GM19468 (cell line): Measurements from ENCODE around the gene NDUFAF2.

Source experiments
- ATAC-seq: cut with Tn5 transposase; IDR thresholded peaks from one replicate; pipeline ENCODE4 v1.9.1; 2021; ENCODE audit warnings: mild to moderate bottlenecking, moderate library complexity, moderate number of reproducible peaks; ENCODE audit not compliant: unreplicated experiment; ENCODE audit errors: extremely low read depth

Gene NDUFAF2

DNA sequence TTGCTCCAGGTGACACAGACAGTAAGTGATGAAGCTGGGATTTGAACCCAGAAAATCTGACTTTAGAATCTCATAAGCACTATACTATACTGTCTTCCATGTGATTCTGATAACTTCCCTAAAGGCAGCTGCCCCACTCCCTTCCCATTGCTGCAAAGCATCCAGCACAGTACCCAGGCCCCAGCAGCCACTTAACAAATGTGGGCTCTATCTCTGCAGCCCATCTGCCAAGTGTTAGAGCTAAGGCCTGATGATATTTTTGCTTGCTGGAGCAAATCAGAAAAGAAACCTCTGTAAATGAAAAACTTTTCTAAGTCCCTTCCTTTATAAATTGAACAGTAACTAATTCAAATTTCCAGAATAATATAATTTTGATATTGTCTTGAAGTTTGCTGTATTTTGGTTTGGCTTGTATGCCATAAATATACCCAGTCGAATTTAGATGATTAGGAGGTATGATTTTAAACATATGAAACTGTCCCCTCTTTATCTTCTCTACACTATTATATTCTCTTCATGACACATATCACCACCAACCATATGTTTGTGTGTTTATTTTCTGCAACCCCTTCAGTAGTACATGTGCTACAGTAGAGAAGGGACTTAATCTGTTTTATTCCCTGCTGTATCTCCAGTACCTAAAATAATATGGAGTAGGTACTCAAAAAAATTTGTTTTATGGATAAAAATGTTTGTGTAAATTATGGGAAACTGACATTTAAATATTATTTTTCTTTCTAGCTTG, 153.4 kb downstream of the NDUFAF2 start:
- no peak for ATAC-seq

DNA sequence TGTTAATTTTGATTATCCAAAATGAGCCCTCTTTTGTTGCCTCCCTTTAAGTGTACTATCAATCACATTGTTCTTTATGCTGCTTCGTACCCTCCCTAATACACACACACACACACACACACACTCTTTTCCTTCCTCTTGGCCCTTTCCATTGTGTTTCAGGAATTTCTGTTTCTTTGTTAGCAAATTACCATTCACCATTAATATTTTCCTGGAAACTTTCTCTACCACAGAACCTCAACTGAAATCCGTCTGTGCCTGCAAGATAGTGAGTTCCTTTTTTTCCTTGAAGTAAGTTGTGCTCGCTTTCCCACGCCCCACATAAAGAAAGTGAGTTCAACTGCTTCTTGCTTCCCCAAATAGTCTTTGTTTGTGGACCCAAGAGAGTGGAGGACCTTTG, 155.4 kb downstream of the NDUFAF2 start:
- no peak for ATAC-seq

- ATAC-seq = no peak
Measured at GRCh38 chr5:61114441-61114840, 169.4 kb downstream of the NDUFAF2 start.

DNA sequence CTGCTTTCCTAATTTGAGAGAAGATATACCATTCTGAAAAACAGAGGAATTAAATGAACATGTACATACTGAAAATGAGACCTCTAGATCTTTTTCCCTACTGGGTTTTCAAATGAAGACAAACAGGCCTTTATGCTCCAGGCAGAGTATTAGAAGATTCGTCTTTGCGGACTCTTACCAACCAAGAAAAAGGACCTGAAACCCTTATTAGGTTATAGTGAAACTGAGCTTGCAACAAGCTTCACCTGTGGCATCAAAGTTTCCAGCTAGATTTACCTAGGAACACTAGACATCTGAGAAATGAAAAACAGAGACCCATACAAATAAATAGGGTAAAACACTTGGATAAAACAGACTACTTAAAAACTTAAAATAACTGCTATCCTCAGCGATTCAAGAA, 171.0 kb downstream of the NDUFAF2 start:
- no peak for ATAC-seq

- ATAC-seq = no peak
Measured at GRCh38 chr5:61119066-61119465, 174.1 kb downstream of the NDUFAF2 start.

DNA sequence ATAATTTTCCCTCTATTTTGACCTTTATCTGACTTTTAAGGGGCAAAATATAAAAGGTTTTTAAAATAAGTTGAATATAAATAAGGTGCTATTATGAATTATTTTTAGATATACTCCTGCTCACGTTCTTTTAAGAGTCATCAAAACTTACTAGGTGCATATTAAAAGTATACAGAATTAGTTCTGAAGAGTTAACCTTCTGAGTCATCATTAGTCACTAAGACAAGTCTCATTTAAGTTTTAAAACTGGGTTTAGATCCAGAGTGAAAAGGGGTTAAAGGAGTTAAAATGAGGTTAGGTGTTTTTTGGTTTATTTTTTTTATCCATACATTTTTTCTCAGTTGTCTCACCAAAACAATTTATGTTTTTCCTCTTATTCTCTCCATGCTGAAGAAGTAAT, 175.5 kb downstream of the NDUFAF2 start:
- no peak for ATAC-seq

DNA sequence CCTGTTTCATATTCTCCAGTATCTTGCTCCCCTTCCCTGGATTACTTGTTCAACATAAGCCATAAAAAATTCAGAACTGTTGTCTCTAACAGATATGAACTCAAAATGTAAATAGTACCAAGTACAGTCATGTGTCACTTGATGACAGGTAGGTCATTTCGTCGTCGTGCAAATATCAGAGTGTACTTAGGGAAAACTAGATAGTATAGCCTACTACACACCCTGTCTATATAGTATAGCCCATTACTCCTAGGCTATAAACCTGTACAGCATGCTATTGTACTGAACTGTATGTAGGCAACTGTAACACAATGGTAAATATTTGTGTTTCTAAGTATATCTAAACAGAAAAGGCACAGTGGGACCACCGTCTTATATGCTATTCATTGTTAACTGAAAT, 178.1 kb downstream of the NDUFAF2 start:
- ATAC-seq = no peak

DNA sequence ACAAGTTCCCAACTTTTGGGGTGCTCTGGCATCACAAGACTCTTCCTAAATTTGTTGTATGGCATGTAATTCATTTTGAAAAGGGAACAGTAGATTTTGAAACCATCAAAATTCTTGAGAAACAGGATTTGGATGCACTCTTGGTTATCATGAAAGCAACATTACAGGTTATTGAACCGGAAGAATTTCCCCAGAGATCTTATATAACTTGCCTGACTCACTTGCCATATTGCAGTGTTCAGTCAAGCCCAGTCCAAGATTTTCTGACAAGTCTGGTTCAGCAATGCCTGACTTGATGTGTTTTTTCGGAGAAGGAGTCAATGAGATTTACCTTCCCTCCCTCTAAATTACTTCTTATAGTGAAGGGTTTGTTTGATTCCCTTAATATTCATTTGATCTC, 185.3 kb downstream of the NDUFAF2 start:
- ATAC-seq = no peak

DNA sequence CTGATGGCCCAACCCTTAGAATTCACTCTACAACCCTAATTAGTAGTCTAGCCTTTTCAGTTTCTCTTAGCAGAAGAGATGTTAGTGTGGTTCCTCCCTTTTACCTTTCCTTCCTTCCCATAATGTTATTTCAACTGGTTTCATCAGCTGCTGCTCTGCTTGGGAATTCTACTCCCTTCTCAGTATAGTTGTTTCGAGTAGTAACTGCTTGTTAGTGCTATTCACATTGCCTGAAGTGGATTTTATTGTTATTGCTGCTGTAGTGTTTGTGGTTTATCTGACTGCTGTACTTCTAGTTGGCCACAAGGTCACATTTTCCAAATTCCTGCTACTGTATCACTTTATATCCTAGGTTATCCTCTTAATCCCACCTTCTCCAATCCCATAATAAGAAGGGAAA, 187.6 kb downstream of the NDUFAF2 start:
- ATAC-seq = no peak

GRCh38 chr5:61137835-61138234, 192.8 kb downstream of the NDUFAF2 start:
- ATAC-seq = no peak

- no peak for ATAC-seq
Measured at GRCh38 chr5:61139094-61139873, 194.3 kb downstream of the NDUFAF2 start.

DNA sequence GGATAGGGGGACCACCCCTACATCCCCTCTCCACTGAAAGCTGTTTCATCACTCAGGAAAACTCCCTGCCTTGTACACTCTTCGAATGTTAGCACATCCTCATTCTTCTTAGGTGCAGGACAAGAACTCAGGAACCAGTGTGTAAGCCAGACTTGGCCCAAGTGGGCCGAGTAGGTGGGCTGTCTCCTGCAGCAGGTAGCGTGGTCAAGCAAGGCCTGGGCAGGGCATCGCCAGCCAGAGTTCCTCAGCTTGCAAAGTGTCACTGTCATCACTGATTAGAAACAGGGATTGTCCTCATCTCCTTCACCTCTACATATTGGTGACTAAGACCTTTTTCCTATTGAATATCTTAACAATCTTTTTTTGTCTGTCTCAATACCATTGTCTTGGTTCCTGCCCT, 194.9 kb downstream of the NDUFAF2 start:
- no peak for ATAC-seq

- ATAC-seq = no peak
Measured at GRCh38 chr5:61141801-61142200, 196.8 kb downstream of the NDUFAF2 start.

GRCh38 chr5:61142391-61142790, 197.4 kb downstream of the NDUFAF2 start:
- no peak for ATAC-seq

- no peak for ATAC-seq
Measured at GRCh38 chr5:61142811-61143210, 197.8 kb downstream of the NDUFAF2 start.

DNA sequence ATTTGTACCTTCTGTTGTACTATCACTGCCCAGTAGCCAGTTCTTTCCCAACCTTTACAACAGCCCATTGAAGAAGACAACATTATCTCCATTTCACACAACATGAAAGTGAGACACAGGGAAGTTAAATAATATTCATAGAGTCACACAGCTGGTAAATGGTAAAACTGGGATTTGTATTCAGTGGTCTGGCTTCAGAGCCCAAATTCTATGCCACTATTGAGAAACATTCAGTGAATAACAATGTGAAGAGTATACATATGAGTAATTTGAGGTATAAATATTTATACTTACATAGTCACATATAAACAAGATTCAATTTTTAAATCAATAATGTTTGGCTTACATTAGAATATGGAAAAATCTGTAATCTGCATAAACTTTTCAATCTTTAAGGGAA, 203.5 kb downstream of the NDUFAF2 start:
- no peak for ATAC-seq

DNA sequence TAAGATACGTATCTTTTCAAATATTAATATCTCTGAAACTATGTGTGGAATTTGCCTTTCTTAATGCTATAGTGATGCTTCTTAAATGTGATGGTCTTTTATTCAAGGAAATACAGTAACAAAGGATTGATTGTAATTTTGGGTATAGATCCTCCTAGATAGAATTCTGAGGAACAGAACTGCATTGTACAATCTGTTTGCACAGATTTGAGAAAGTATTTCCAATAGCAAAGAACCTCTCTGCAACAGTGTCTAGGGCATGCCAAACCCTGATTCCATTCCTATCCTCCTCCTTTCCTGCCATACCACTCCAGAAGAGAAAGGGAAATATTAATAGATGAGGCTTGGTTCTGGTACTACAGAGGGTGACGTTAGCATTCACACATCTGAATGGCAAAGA, 206.9 kb downstream of the NDUFAF2 start:
- no peak for ATAC-seq

DNA sequence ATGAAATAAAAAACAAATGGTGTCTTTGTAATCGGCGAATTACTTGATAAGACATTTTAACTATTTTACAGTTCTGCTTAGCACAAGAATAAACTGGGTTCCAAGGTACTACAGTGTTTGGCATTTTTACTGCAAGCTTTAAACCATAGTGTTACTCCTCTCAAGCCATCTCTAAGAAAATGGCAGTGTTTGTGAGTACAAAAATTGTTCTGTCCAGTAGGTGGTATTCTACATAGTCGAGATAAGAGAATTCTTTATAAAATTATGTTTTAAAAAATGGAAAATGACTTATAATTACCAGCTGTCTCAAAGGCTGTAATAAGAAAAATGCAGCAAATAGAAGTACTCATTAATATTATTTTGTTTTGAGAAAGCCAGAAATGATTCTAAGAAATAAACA, 214.1 kb downstream of the NDUFAF2 start:
- ATAC-seq = no peak

- ATAC-seq = no peak
Measured at GRCh38 chr5:61159836-61160235, 214.8 kb downstream of the NDUFAF2 start.

DNA sequence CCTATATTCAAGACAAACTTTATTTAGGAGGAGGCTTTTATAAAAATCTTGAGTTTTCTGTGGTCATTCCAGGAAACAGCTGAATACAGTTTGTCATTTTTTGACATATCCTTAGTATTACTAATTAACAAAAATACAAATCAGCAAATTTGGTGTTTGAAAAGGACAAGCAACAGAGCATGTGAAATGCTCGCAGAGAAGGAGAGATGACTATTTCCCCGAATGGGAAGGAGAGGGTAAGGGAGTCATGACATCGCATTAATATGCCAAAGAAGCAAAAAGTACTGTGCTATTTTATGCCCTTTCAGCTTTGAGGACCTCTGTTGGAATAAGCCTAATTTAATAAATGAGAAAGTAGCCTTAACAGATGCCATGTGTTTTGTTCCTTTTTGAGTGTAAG, 215.5 kb downstream of the NDUFAF2 start:
- ATAC-seq = no peak

- ATAC-seq = peak; percentile 92
Measured at GRCh38 chr5:61162010-61162831, 217.2 kb downstream of the NDUFAF2 start, which contains the start of gene SMIM15. SMIM15 (minus strand) TSS chr5:61162468; CDS start chr5:61160171, 2,297 bp downstream.
